SK-N-SH (cell line): ENCODE data around the gene CHSY1. TPM values are rescaled to one million over a fixed set of nuclear protein-coding genes. Genes with fewer than 3 reads are reported as not detected.
A peak's percentile ranks its signal among the peaks of the same experiment; 100 is the strongest.

ENCODE experiments used
- CTCF ChIA-PET: fragments of 300-600, 350-600 bp; formaldehyde crosslinking; extraction: SDS; loops from one replicate; lab custom pipeline; 2021; lab: Yijun Ruan, JAX
- POLR2A ChIA-PET: fragments of 350-600 bp; sonication (Branson Sonifier 250); formaldehyde crosslinking; extraction: SDS; loops from one replicate; lab custom pipeline; 2020; ENCODE audit warnings: antibody characterized with exemption, inconsistent platforms; lab: Yijun Ruan, JAX
- DNase-seq: peaks from one replicate; pipeline ENCODE4 v3.0.0; 2012
- H2AFZ ChIP-seq: fragments of 200-600 bp; sonication (generic); 2 replicates; pipeline ENCODE4 v1.8.1; 2016; ENCODE audit warnings: antibody characterized with exemption, mild to moderate bottlenecking, low read depth
- H3F3A ChIP-seq: fragments of 200-600 bp; sonication (generic); replicated peaks from 2 replicates; pipeline ENCODE3; 2016; ENCODE audit warnings: antibody characterized with exemption, mild to moderate bottlenecking; ENCODE audit not compliant: insufficient read depth
- H3K27ac ChIP-seq, 2 experiments: fragments of 200-500 bp in 1 of 2; fragments of 200-600 bp in 1 of 2; sonication (Bioruptor generic) in 1 of 2; sonication (generic), shearing (Covaris generic) in 1 of 2; 2 replicates each; pipeline versions ENCODE4 v1.5.1 to v1.6.1; 2014 to 2016; ENCODE audit warnings: low read depth in 2 of 2, inconsistent platforms in 1 of 2, low read length in 1 of 2, mild to moderate bottlenecking in 1 of 2, mixed read lengths in 1 of 2
- H3K27me3 ChIP-seq: fragments of 200-600 bp; sonication (generic), shearing (Covaris generic); 2 replicates; pipeline ENCODE4 v1.6.1; 2016; ENCODE audit warnings: mixed run types; ENCODE audit not compliant: insufficient read depth
- H3K36me3 ChIP-seq, 2 experiments: fragments of 200-500 bp in 1 of 2; fragments of 200-600 bp in 1 of 2; sonication (Bioruptor generic) in 1 of 2; sonication (generic) in 1 of 2; replicated peaks in 1 of 2; 2 replicates each; pipeline versions ENCODE3 to v1.5.1; 2014 to 2016; ENCODE audit warnings: low read length in 1 of 2, mild to moderate bottlenecking in 1 of 2; ENCODE audit not compliant: insufficient read depth in 2 of 2, control insufficient read depth in 1 of 2
- H3K4me1 ChIP-seq, 2 experiments: fragments of 200-500 bp in 1 of 2; fragments of 200-600 bp in 1 of 2; sonication (Bioruptor generic) in 1 of 2; sonication (generic), shearing (Covaris generic) in 1 of 2; 2 replicates each; pipeline versions ENCODE4 v1.5.1 to v1.6.1; 2014 to 2016; ENCODE audit warnings: low read depth in 1 of 2, low read length in 1 of 2, mixed run types in 1 of 2; ENCODE audit not compliant: insufficient read depth in 2 of 2, control insufficient read depth in 1 of 2
- H3K4me2 ChIP-seq: fragments of 200-600 bp; sonication (generic), shearing (Covaris generic); 2 replicates; pipeline ENCODE4 v1.6.1; 2017; ENCODE audit warnings: mixed run types
- H3K4me3 ChIP-seq, 2 experiments: fragments of 200-500 bp in 1 of 2; fragments of 200-600 bp in 1 of 2; sonication (Bioruptor generic) in 1 of 2; sonication (generic), shearing (Covaris generic) in 1 of 2; 2 replicates each; pipeline versions ENCODE4 v1.5.1 to v1.8.1; 2014 to 2016; ENCODE audit warnings: low read depth in 2 of 2, inconsistent platforms in 1 of 2, low read length in 1 of 2, mild to moderate bottlenecking in 1 of 2, mixed read lengths in 1 of 2, moderate library complexity in 1 of 2
- H3K79me2 ChIP-seq: fragments of 200-600 bp; sonication (generic); 2 replicates; pipeline ENCODE4 v1.8.1; 2017; ENCODE audit warnings: mild to moderate bottlenecking; ENCODE audit not compliant: insufficient read depth
- H3K9ac ChIP-seq: fragments of 200-600 bp; sonication (generic); 2 replicates; pipeline ENCODE4 v1.6.1; 2017; ENCODE audit warnings: mixed run types
- H3K9me2 ChIP-seq: fragments of 200-600 bp; sonication (generic); 2 replicates; pipeline ENCODE4 v1.6.1; 2017; ENCODE audit warnings: mixed run types
- H3K9me3 ChIP-seq: fragments of 200-600 bp; sonication (generic); 2 replicates; pipeline ENCODE4 v1.6.1; 2017; ENCODE audit warnings: mixed run types, mild to moderate bottlenecking, moderate library complexity
- H4K20me1 ChIP-seq: fragments of 200-600 bp; sonication (generic); 2 replicates; pipeline ENCODE4 v1.6.1; 2017; ENCODE audit warnings: mild to moderate bottlenecking, mixed run types; ENCODE audit not compliant: insufficient read depth
- CHD2 ChIP-seq: fragments of 150-350 bp; IDR thresholded peaks from 2 replicates; pipeline ENCODE4 v1.6.1; 2018; ENCODE audit warnings: low read length; ENCODE audit not compliant: partially characterized antibody
- CTCF ChIP-seq: fragments of 200-600 bp; sonication (generic); IDR thresholded peaks from 2 replicates; pipeline ENCODE4 v1.6.1; 2017; ENCODE audit warnings: antibody characterized with exemption, mild to moderate bottlenecking, moderate library complexity
- ELF1 ChIP-seq: IDR thresholded peaks from 2 replicates; pipeline ENCODE4 v1.4.0; 2012
- EP300 ChIP-seq, 2 experiments: IDR thresholded peaks; 2 replicates each; pipeline versions ENCODE4 v1.4.0 to v1.6.1; 2012; ENCODE audit warnings: borderline replicate concordance in 1 of 2, low read depth in 1 of 2, low read length in 1 of 2
- EZH2phosphoT487 ChIP-seq: fragments of 200-600 bp; sonication (generic); IDR thresholded peaks from 2 replicates; pipeline ENCODE4 v1.6.1; 2017; ENCODE audit warnings: low read depth, mixed run types, mild to moderate bottlenecking, antibody characterized with exemption, moderate library complexity, borderline replicate concordance
- FOSL2 ChIP-seq: IDR thresholded peaks from 2 replicates; pipeline ENCODE4 v1.4.0; 2012; ENCODE audit warnings: low read depth, mild to moderate bottlenecking, moderate library complexity, borderline replicate concordance
- FOXJ3 ChIP-seq: sonication (generic); formaldehyde crosslinking; IDR thresholded peaks from 2 replicates; pipeline ENCODE4 v1.5.1; 2020; ENCODE audit warnings: mild to moderate bottlenecking, missing genetic modification reagents
- FOXM1 ChIP-seq: IDR thresholded peaks from 2 replicates; pipeline ENCODE4 v1.4.0; 2012; ENCODE audit warnings: low read depth, mild to moderate bottlenecking
- GABPA ChIP-seq: IDR thresholded peaks from 2 replicates; pipeline ENCODE4 v1.4.0; 2012; ENCODE audit warnings: low read depth, mild to moderate bottlenecking
- GATA2 ChIP-seq: sonication (generic); formaldehyde crosslinking; IDR thresholded peaks from 2 replicates; pipeline ENCODE4 v1.5.0; 2020; ENCODE audit warnings: mild to moderate bottlenecking, missing genetic modification reagents
- IRF3 ChIP-seq: fragments of 150-350 bp; IDR thresholded peaks from 2 replicates; pipeline ENCODE4 v1.6.1; 2016; ENCODE audit warnings: mild to moderate bottlenecking, low read depth, low read length
- JUND ChIP-seq: IDR thresholded peaks from 2 replicates; pipeline ENCODE4 v1.4.0; 2012
- MAX ChIP-seq: IDR thresholded peaks from 2 replicates; pipeline ENCODE4 v1.4.0; 2012; ENCODE audit warnings: low read depth
- MEF2A ChIP-seq: IDR thresholded peaks from 2 replicates; pipeline ENCODE4 v1.4.0; 2012; ENCODE audit warnings: low read depth, borderline replicate concordance
- MXI1 ChIP-seq: IDR thresholded peaks from 2 replicates; pipeline ENCODE4 v1.6.1; 2012; ENCODE audit warnings: mild to moderate bottlenecking, low read depth, low read length, improper control_type of control experiment
- NFIC ChIP-seq: IDR thresholded peaks from 2 replicates; pipeline ENCODE4 v1.4.0; 2012; ENCODE audit warnings: borderline replicate concordance
- PBX3 ChIP-seq: IDR thresholded peaks from 2 replicates; pipeline ENCODE4; 2012
- POLR2AphosphoS5 ChIP-seq: IDR thresholded peaks from 2 replicates; pipeline ENCODE4 v1.6.1; 2012; ENCODE audit warnings: low read depth, low read length
- RAD21 ChIP-seq: IDR thresholded peaks from 2 replicates; pipeline ENCODE4 v1.6.1; 2012; ENCODE audit warnings: mild to moderate bottlenecking, low read length
- RCOR1 ChIP-seq: fragments of 150-350 bp; IDR thresholded peaks from 2 replicates; pipeline ENCODE4 v1.6.1; 2017; ENCODE audit warnings: antibody characterized with exemption, low read length
- REST ChIP-seq: IDR thresholded peaks from 2 replicates; pipeline ENCODE4 v1.6.1; 2012; ENCODE audit warnings: mild to moderate bottlenecking, low read depth, low read length, moderate library complexity
- RFX5 ChIP-seq: IDR thresholded peaks from 2 replicates; pipeline ENCODE4 v1.6.1; 2012; ENCODE audit warnings: mild to moderate bottlenecking, improper control_type of control experiment, low read length
- SMC3 ChIP-seq: IDR thresholded peaks from 2 replicates; pipeline ENCODE4 v1.6.1; 2012; ENCODE audit warnings: low read depth, low read length, improper control_type of control experiment
- TAF1 ChIP-seq: IDR thresholded peaks from 2 replicates; pipeline ENCODE4 v1.6.1; 2012; ENCODE audit warnings: low read depth, mild to moderate bottlenecking, low read length, moderate library complexity, borderline replicate concordance
- TCF12 ChIP-seq: IDR thresholded peaks from 2 replicates; pipeline ENCODE4 v1.4.0; 2012
- TEAD4 ChIP-seq: IDR thresholded peaks from 2 replicates; pipeline ENCODE4 v1.4.0; 2012; ENCODE audit warnings: mild to moderate bottlenecking, borderline replicate concordance; ENCODE audit not compliant: insufficient read depth
- YY1 ChIP-seq: IDR thresholded peaks from 2 replicates; pipeline ENCODE4 v1.4.0; 2012; ENCODE audit warnings: low read depth, mild to moderate bottlenecking
- WGBS: methylation state at CpG from one replicate; pipeline ENCODE4 v1.1.6; 2017; ENCODE audit warnings: low lambda C conversion rate; 5-methylcytosine and 5-hydroxymethylcytosine counted together
- polyA plus RNA-seq, 3 experiments: library from polyadenylated mRNA; depleted of rRNA; stranded (reverse); fragments of >200 nt; gene quantifications; 2 replicates each; pipeline ENCODE4 v1.2.3, GENCODE V29; 2012

CHSY1 gene
- polyA plus RNA-seq, 1 of the 3 experiments (the other 2 are of a cell fraction), result 15.7 TPM

- H3K4me1 ChIP-seq, result peaks cover 3 to 29% of the 10 kb centered on the region in 2 experiments; a peak in 2 of 4 replicates
- H3K4me2 ChIP-seq, result no peak overlapping the region
- no peaks in the 10 kb centered on the region for H3K9me2 ChIP-seq
- H3K27ac ChIP-seq, result peak overlapping the region in 1 of 2 experiments; percentile 74; a peak in 2 of 4 replicates
- no peaks in the 10 kb centered on the region for H3K9me3 ChIP-seq
- H3K79me2 ChIP-seq, result peaks cover 31% of the 10 kb centered on the region
- POLR2A ChIA-PET, result no interaction called here
- TF ChIP-seq MEF2A (no peak), CTCF (no peak), SMC3 (no peak), FOXJ3 (CRISPR knock-in tag) (0 out of 2 replicates have a peak, but pooled peaks have one; percentile 25), MXI1 (peak; percentile 56; the same call in 1 of the 2 replicates), RAD21 (no peak), TCF12 (no peak), MAX (no peak), TEAD4 (no peak), PBX3 (no peak), FOXM1 (no peak), POLR2AphosphoS5 (no peak), GABPA (no peak), FOSL2 (no peak), CHD2 (peak; percentile 43), EZH2phosphoT487 (no peak), JUND (no peak), REST (no peak), YY1 (no peak), ELF1 (no peak), TAF1 (no peak), GATA2 (peak; percentile 82), EP300 (IDR thresholded peaks at IDR 0.05; ENCODE audit: borderline replicate concordance in 1 of 2, low read depth in 1 of 2, low read length in 1 of 2) (peak in 1 of 2 experiments; percentile 57; a peak in 1 of 4 replicates), RCOR1 (peak; percentile 22; the same call in 1 of the 2 replicates), RFX5 (no peak), IRF3 (no peak), NFIC (no peak)
- TF ChIP-seq, all 33 proteins: peak for 6
- H2AFZ ChIP-seq, result no peak overlapping the region
- peaks cover 11% of the 10 kb centered on the region for H3F3A ChIP-seq
- peaks cover 54 to 57% of the 10 kb centered on the region in 2 experiments for H3K36me3 ChIP-seq
- CTCF ChIA-PET, result interaction anchor here (1.2 to 2.8 kb wide), 10 partner anchors 14 to 601 kb away, joined by 3 to 13 read pairs (median 6); partner anchors contain the start of gene SNRPA1
- 72% methylated on average over 9 of the region's 9 CpGs for WGBS
- H3K9ac ChIP-seq, result no peak overlapping the region
- H4K20me1 ChIP-seq, result peaks cover 13% of the 10 kb centered on the region
- peak; percentile 79 for DNase-seq
- H3K4me3 ChIP-seq, result no peak overlapping the region
- no peaks in the 10 kb centered on the region for H3K27me3 ChIP-seq
Observed at GRCh38 chr15:101272584-101272983, 20.7 kb upstream of the CHSY1 start.
